Activated naive CD8-positive, alpha-beta T cell treated with anti-CD3 and anti-CD28 coated beads, Interleukin-2, amount 50 U/mL, for 16 hours (primary cell): ENCODE measurements around the gene PXDC1.
"Not testable (repeated sequence)": the region's sequence is repeated elsewhere in the genome, so short reads cannot be mapped to it uniquely, and the experiment has no call there.

ENCODE experiments used
- DNase-seq: peaks from one replicate; pipeline ENCODE4 v3.0.0-alpha.2; 2020; ENCODE audit warnings: low read depth, low spot score

The PXDC1 gene

GRCh38 chr6:3712827-3713665 lies 38.5 kb downstream of the PXDC1 start:
- DNase-seq: no peak

DNA sequence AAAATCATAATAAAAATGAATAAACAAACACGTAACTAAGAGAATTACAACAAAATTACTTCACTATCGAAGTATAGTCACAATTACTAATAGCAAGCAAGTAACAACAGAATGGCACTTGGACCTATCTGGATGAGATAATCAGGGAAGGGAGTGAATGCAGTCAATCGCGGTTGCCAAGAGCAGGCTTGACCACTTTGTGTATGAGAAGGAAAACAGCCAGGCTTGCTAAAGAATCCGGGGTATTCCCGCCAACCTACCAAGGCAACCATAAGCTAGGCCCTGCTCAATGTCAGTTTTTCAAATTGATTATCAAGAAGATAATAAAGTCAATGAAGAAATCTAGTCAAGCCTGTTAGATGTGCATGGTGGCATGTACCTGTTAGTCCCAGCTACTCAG lies 39.7 kb downstream of the PXDC1 start:
- DNase-seq: no peak

GRCh38 chr6:3710403-3710802 lies 41.1 kb downstream of the PXDC1 start:
- DNase-seq: no peak

DNA sequence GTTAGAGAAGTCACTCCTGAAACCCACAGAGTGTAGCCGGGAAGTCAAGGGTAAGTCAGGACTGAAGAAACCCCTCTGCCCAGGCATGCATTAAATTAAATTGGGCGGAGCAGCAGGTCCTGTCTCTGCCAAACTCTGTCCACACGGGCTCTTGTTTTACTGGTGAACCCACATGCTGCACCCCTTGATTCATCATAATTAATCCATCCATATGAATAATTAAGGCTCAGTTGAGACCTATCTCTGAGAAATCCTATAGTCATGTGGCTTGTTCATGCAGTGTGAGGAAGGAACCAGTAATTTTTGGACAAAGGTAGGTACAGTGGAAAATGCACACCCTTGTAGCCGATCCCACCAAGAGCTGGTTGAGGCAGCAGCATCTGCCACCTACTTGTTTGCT lies 43.0 kb downstream of the PXDC1 start:
- no peak for DNase-seq

DNA sequence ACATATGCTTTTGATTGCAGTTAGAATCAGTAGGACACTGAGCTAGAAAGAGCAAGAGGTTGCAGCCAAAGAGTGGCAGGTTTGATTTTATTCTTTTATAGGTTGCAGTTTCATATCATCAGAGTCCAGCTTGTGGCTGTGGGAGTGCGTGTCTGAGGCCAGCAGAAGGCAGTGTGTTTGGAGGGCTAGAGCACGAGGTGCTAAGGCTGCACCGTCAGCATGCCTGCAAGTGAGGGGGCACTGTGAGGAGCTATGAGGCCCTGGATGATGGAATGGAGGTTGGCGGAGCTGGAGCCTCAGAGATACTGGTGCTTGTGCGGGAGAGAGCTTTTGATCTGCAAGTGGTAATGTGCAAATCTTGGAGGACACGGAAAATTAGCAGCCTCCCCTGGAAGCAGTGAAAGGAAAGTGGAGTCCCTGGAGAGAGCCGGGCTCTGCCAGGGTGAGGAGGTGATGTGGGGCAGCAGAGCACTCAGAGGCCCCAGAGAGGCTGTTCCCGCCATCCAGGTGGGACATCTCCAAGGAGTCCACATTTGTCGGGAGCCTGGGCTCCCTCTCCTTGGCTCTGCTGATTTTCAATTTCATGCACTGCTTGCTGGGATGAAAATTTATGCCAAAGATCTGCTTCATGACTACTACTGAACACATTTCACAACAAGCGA lies 43.6 kb downstream of the PXDC1 start:
- no peak for DNase-seq

- no peak for DNase-seq
Measured at GRCh38 chr6:3707024-3707423, 44.5 kb downstream of the PXDC1 start.

DNA sequence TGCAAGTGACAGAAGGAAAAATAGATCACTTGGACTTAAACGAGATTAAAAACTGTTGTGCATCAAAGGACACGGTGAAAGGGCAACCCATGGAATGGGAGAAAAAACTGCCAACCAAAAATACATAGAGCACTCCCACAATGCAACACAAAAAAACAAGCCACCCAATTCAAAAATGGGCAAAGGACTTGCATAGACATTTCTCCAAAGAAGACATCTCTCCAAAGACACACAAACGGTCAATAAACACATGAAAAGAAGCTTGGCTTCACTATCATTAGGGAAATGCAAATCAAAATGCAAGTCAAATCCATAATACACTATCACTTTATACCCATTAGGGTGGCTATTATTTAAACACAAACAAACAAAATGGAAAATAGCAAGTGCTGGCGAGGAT lies 45.0 kb downstream of the PXDC1 start:
- no peak for DNase-seq

DNA sequence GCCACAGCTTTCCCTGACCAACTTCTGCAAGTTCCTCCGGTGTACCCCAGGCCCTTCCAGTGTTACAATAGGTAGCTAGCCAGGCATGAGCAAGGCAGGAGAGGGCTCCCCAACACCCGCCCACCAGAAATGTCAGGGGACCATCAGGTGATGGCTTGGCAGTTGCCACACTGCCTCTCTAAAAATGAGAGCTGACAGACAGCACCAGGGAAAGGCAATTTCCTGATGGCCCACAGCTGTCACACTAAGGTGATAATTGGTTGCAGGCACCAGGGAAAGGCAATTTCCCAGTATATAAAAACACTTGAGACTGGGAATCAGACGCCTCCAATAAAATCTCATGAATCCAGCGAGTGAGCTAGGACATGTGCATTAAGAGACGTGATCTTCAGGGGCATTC lies 49.9 kb downstream of the PXDC1 start:
- DNase-seq: no peak

GRCh38 chr6:3699231-3699630 lies 52.3 kb downstream of the PXDC1 start:
- no peak for DNase-seq

DNA sequence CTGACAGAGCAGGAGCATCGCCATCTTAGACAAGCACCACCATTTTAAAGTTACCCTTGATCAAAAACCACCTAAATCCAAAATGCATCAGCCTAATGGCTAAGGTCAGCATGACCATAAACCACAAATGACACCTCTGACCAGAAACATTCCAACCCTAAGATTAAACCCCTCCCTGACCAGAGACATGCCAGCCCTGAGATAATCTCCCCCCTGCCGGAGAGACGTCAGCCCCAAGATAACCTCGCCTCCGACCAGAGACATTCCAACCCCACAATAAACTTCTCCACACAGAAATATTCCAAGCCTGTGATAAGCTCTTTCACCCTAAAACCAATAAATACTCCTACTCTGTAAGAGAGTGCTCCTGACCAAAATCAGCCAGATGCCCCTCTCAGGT lies 53.5 kb downstream of the PXDC1 start:
- DNase-seq: no peak

DNA sequence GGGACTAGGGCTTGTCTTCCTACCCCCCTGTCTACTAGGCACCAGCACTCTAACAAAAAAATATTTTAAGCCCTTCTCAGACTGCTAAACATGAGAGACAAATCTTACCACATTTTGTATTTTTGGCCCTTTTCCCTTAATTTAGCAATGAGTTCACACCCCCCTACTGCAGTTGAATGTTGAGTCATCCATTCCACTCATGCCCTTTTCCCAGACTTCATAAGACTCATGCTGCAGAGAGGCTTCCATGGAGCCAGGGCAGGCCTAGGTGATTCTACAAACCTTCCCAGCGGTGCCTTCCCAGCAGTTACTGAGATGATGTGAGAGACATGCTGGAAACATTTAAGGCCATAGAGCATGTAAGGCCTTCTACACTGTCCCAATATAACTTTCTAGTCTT lies 53.9 kb downstream of the PXDC1 start:
- no peak for DNase-seq

DNA sequence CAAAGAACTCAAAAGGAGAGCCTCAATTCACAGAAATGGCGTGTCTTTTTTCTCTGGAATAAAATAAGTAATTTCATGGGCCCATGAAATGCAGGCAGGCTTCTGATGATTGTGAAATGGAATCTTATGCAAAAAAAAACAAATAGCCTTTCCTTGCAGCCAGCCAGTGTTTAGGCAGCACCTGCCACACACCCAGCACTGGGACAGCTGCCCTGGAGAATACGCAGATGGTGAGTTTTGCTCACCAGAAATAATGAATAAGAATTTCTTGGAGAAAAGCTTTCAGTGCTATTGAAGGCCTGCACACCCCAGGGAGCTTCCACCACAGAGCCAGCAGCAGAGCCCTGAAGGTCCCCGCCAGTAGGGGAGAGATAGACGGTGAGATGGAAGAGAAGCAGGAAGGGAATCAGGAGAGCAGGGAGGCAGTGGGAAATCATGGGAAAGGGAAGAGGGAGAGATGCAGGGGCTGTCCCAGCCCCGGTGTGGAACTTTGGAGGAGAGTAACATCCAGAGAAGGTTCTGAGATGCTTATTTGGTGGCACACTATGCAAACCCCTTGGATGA lies 54.9 kb downstream of the PXDC1 start:
- DNase-seq: no peak

DNA sequence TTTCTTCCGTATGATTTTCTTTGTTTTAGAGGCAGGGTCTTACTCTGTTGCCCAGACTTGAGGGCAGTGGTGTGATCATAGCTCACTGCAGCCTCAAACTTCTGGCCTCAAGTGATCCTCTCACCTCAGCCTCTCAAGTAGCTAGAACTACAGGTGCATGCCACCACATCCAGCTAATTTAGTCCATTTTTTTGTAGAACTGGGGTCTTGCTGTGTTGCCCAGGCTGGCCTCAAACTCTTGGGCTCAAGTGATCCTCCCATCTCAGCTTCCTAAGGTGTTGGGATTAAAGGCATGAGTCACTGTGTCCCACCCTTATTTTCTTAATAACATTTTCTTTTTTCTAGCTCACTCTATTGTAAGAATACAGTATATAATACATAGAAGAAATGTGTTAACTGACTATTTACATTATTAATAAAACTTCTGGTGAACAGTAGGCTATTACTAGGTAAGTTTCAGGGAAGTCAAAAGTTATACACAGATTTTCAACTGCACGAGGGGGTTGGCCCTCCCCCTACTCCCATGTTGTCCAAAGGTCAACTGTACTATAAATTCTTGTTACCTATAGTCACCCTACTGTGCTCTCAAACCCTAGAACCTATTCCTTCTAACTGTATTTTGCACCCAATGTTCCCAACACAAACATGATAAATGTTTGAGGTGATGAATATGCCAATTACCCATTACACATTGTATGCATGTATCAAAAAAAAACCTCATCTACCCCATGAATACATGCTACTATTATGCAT lies 56.3 kb downstream of the PXDC1 start:
- no peak for DNase-seq

- no peak for DNase-seq
Measured at GRCh38 chr6:3693831-3694230, 57.7 kb downstream of the PXDC1 start.

- DNase-seq: no peak
Measured at GRCh38 chr6:3690506-3690905, 61.0 kb downstream of the PXDC1 start.

DNA sequence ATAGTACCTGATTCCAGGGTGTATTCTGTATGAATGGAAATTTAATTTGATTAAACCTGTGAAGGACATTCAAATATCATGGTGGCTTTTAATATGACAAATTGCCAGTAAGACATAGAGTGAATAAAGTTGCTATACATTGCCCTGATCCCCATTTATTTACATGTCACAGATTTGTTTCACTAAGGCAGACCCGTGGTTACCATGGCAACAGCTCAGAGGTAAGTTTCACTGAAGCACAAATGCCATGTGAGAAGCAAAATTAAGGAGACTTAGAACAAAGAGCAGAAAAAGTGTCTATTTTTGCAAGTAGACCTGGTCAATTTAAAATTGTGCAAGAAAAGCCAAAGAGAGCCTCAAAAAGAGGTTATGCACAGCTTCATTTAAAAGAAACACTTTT lies 63.7 kb downstream of the PXDC1 start:
- DNase-seq: no peak

DNA sequence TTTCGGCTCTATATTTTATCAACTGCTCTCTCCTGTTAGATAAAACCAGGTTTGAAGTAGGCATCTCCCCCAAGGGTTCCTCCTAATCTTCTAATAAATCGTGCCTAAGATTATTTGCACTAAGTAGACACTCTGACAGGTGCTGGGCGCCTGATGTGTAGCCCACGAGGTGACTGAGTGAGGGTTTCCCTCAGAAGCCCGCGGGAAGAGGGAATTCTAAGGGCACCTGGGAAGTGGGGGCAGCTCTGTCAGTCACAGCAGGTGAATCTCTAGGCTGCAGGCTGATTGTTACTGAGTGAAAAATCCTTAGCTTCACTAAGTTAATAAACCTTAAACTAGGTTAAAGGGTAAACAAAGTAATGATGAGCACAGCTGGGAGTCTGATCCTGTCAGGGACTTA lies 68.2 kb downstream of the PXDC1 start:
- no peak for DNase-seq

- no peak for DNase-seq
Measured at GRCh38 chr6:3678946-3679345, 72.6 kb downstream of the PXDC1 start.

DNA sequence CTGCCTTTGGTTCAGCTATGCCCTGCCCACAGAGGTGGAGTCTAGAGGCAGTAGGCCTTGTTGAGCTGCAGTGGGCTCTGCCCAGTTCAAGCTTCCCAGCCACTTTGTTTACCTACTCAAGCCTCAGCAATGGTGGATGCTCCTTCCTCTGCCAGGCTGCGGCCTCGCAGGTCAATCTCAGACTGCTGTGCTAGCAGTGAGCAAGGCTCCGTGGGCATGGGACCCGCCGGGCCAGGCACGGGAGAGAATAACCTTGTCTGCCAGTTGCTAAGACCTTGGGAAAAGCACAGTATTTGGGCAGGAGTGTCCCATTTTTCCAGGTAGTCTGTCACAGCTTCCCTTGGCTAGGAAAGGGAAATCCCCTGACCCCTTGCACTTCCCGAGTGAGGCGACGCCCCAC lies 73.8 kb downstream of the PXDC1 start:
- DNase-seq: not testable (repeated sequence)

DNA sequence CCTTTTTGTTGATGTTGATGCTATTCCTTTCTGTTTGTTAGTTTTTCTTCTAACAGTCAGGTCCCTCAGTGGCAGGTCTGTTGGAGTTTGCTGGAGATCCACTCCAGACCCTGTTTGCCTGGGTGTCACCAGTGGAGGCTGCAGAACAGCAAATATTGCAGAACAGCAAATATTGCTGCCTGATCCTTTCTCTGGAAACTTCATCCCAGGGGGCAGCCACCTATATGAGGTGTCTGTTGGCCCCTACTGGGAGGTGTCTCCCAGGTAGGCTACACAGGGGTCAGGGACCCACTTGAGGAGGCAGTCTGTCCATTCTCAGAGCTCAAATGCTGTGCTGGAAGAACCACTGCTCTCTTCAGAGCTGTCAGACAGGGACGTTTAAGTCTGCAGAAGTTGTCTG lies 74.2 kb downstream of the PXDC1 start:
- DNase-seq: not testable (repeated sequence)
